Gastroesophageal sphincter (tissue), 3 donors: ENCODE results near the gene TTYH3.

Experiments
- CTCF ChIP-seq, 4 experiments: fragments of 200-600 bp in 2 of 4; fragments of 450-650 bp in 2 of 4; sonication (generic) in 1 of 4; IDR thresholded peaks; one replicate each; pipeline ENCODE4 v1.5.1; 2017 to 2019; ENCODE audit warnings: antibody characterized with exemption in 4 of 4, mild to moderate bottlenecking in 2 of 4, moderate library complexity in 2 of 4
- POLR2A ChIP-seq, 2 donors: fragments of 450-650 bp; IDR thresholded peaks; one replicate each; pipeline ENCODE4 v1.6.1; 2017; ENCODE audit warnings: antibody characterized with exemption in 2 of 2, mild to moderate bottlenecking in 2 of 2, moderate library complexity in 1 of 2

GRCh38 chr7:2681929-2682799 is 50.4 kb downstream of the TTYH3 start:
- no peak for TF ChIP-seq CTCF (IDR thresholded peaks at IDR 0.05)
- no peak for TF ChIP-seq POLR2A (IDR thresholded peaks at IDR 0.05)
